Peyer's patch (tissue), 4 donors: ENCODE measurements around the gene MGMT.

Experiments used
- CTCF ChIP-seq, 6 experiments: fragments of 450-650 bp in 4 of 6; fragments of 200-600 bp in 2 of 6; sonication (generic) in 1 of 6; IDR thresholded peaks; one replicate each; pipeline ENCODE4 v1.5.1; 2017 to 2019; ENCODE audit warnings: antibody characterized with exemption in 6 of 6, mild to moderate bottlenecking in 3 of 6, moderate library complexity in 1 of 6
- POLR2A ChIP-seq, 2 donors: fragments of 450-650 bp; IDR thresholded peaks; one replicate each; pipeline ENCODE4 v1.5.1; 2017; ENCODE audit warnings: antibody characterized with exemption in 2 of 2, mild to moderate bottlenecking in 2 of 2, moderate library complexity in 2 of 2

- TF ChIP-seq CTCF (IDR thresholded peaks at IDR 0.05) (no peak), POLR2A (IDR thresholded peaks at IDR 0.05) (no peak)
These were observed 317.9 kb downstream of the MGMT start for GRCh38 chr10:129784891-129785290.
